Measurements from ENCODE around the gene GBP3.
"Not testable (repeated sequence)": the region's sequence is repeated elsewhere in the genome, so short reads cannot be mapped to it uniquely, and the experiment has no call there.

The GBP3 gene

DNA sequence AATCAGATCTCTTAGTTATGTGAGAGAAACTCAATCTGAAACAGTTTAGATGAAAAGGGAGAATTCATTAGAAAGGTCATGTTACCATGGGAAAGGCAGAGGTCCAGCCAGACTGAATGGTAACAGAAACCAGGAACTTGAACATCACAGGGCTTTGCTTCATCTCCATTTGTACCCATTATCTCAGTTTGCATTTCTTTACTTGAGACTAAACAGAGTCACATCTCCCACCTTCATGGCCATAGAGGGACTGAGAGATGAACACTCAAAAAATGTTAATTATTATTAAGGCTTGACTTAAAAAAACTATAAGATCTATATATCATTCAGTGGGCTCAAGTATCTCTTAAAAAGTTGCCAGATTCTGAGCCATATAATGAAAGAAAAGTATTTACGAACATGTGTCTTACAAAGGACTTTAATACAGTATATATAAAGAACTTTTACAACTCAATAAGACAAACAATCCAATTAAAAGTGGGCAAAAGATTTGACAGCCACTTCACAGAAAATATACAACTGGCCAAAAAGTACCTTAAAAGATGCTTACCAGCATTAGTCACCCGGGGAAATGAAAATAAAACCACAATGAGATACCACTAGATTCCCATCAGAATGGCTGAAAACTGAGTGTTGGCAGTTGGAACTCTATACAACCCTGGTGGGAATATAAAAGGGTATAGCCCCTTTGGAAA, 43.5 kb downstream of the GBP3 start:
- no peak for DNase-seq (ENCODE audit: low read depth, low spot score)

DNA sequence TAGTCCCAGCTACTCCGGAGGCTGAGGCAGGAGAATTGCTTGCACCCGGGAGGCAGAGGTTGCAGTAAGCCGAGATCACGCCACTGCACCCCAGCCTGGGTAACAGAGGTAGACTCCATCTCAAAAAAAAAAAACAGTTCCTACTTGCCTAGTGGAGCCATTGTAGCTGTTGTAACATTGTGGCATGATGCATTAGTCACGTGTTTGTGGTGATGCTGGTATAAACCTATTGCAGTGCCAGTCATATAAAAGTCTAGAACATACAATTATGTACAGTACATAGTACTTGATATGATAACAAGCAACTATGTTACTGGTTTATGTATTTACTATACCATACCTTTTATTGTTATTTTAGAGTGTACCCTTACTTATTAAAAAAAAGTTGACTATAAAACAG, 46.4 kb downstream of the GBP3 start:
- no peak for DNase-seq (ENCODE audit: low read depth, low spot score)

DNA sequence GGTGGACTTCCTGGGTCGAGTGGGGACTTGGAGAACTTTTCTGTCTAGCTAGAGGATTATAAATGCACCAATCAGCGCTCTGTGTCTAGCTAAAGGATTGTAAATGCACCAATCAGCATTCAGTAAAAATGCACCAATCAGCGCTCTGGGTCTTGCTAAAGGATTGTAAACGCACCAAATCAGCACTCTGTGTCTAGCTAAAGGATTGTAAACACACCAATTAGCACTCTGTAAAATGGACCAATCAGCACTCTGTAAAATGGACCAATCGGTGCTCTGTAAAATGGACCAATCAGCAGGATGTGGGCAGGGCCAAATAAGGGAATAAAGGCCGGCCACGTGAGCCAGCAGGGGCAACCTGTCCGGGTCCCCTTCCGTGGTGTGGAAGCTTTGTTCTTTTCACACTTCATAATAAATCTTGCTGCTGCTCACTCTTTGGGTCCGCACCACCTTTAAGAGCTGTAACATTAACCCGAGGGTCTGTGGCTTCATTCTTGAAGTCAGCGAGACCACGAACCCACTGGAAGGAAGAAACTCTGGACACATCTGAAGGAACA, 48.0 kb downstream of the GBP3 start:
- not testable (repeated sequence) for DNase-seq (ENCODE audit: low read depth, low spot score)

DNA sequence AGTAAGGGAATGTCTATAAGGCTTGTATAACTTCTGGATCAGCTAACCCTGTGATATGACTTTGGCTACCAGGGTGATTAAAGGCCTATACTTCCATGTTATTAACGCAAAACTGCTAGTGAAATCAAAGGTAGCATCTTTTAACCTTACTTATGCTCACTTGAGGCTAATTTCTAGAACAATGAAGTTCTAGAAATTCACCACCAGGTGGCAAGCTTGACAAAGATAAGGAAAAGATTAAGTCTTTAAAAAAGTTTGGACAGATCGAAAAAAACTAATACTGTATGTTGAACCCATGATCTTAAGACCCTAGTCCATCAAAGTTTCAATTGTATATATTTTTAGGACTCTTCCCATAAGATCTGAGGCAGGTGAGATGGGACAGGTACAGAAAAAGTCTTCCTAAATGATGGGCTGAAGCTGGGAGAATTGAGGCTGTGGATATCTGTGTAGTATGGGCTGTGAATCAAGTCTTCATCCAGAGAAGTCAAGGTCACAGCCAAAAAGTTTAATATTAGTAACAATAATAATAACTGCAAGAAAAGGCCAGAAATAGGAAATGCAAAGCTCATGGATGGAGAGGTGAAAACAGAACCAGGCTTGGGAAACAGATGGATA, 49.0 kb downstream of the GBP3 start:
- no peak for DNase-seq (ENCODE audit: low read depth, low spot score)

DNA sequence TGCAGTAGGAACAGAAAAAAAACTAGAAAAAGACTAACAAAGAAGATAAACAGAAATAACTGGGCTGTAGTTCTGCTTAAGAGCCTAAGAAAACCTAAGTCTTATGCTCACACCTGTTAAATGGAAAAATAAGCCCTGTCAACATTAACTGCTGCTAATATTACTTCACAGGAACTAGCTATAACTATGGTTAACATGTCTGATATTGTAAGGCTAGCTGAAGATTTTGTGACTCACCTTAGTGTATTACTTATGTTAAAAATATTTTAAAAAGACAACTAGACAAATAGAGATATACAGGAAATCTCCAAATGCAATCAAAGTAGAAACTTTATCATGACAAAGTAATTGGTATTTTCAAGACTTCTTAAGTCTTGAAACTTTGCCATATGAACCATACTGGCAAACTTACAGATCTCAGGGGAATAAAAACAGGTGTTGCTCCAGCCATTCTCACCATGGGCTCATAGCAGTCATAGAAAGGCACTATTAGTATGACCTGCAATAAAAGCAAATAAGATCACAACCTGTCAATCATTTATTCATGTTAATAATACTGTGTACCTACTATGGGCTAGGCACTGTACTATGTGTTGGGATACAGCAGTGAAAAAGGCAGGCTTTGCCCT, 60.9 kb downstream of the GBP3 start:
- no peak for DNase-seq (ENCODE audit: low read depth, low spot score)

DNA sequence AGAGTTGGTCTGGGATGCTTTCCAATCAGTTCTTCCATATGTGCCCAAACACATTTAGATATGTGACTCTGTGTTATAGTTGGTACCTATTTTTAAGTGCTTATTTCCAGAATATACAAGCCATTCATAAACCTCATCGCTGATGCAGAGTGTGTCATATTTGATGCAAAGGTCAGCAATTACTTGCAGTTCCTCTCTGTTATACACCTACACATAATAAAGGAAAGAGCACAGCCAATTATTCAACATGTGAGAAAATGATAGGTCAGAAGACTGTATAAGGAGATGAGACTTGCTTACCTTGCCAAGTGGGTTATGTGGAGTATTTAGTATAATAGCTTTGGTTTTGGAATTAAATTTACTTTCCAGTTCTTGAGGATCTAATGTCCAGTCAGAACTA, 61.6 kb downstream of the GBP3 start:
- no peak for DNase-seq (ENCODE audit: low read depth, low spot score)
